Activated T-helper 1 cell treated with anti-CD3 and anti-CD28 coated beads, Interleukin-2, amount 50 U/mL, for 16 hours (primary cell): ENCODE data around the gene EFCAB6.

Source experiments
- DNase-seq, 2 donors: peaks; one replicate each; pipeline ENCODE4 v3.0.0-alpha.2; 2020; ENCODE audit warnings: low read depth in 1 of 2, low spot score in 1 of 2

The EFCAB6 gene

DNA sequence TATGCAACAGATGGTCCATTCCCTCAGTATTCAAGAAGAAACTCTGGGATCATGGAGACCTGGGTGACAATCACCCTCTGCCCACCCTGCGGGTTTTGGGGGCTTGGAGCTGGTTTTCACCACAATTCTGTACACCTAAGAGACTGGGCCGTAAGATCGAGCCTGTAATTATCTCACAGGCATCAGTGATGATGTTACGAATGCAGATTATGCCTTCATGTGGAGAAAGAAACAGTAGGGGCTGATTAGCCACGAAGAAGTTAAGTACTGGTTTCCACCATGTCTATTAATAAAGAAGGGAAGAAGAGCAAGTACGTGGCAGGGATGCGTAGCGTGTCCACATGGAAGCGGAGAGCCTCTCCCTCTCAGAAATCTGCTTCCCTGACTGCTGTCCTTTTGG lies 5.3 kb upstream of the EFCAB6 start:
- no peak for DNase-seq

DNA sequence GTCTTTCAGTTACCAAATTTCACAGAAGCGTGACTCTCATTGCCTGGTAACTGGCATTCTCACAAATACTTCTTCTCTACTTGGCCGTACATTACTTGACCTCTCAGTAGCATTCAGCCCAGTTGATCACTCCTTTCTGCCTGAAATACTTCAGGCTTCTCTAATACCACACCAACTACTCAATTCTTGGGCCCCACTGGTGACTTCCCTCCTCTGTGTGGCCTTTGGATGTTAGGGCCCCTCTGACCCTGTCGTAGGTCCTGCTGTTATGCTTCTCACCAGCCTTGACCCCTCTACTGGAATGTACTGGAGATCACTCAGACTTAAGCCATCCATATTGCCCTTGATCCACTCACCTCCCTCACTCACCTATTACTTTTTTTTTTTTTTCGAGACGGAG lies 2.2 kb upstream of the EFCAB6 start:
- no peak for DNase-seq

DNA sequence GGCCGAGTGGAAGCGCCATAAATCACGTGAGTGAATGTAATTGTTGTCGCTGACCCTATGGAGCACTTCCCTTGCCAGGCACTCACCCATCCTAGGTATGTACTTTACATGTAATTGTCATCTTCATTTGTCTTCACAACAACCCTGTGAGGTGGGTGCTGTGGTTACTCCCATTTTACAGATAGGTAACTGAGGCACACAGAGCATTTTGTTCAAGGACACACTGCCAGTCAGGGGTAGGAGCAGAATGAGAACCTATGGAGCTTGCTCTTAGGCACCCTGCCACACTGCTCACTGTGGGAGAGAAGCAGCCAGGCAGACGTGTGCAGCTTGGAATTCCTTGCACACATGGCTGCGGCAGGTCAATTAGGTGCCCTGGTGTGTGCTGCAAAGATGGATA lies 785 bp upstream of the EFCAB6 start:
- DNase-seq: no peak

DNA sequence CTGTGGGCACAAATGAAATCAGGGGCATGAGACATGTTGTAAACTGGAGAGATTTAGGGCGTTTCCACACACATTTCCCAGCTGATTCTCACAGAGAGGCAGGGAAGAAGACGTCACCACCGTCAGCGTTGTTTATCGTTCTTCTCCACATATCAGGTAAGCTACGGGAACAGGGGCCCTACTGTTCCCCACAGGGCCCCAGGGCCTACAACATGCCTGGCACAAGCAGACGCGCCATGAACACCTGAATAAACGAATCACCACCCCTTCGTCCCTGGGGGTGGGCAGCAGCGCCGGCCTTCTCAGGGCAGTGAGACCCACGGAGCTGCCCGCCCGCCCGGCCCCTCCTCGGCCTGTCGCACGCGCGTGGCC lies 342 bp downstream of the EFCAB6 start:
- no peak for DNase-seq

DNA sequence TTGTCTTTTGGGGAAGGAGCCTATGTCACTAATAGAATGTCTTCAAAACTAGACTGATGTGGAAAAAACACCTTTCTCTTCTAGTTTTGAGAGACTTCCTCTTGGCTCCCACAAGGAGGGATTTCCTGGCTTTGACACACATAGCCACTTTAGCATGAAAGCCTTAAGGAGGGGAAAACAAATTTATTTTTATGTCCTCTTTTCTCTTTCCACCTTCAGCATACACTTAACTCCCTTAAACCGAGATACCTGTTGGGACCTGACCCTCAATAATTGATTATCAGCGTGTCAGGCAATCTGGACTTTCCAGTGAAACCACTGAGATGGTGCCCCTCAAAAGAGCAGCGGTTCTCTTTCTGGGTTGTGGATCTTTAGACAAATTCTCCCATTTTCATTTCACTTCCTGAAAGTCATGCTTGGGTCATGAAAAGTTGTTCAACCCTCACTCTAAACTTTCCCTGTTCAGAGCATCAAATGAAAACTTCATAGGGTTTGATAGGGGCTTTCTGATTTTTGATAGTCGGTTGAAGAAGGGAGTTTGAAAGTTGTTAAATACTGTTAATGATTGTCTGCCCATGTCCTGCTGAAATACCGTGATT lies 9.1 kb downstream of the EFCAB6 start:
- no peak for DNase-seq

DNA sequence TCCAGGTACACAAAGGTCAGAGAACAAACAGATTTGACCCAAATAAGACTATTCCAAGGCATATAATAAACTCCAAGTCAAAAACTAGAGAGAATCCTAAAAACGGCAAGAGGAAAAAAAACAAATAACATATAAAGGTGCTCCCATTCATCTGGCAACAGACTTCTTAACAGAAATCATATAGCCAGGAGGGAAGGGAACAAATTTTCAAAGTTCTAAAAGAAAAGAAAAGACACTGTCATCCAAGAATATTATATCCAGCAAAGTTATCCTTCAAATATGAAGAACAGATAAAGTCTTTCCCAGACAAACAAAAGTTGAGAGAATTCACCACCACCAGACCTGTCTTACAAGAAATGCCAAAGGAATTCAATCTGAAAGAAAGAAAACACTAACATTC lies 11.1 kb downstream of the EFCAB6 start:
- DNase-seq: no peak

DNA sequence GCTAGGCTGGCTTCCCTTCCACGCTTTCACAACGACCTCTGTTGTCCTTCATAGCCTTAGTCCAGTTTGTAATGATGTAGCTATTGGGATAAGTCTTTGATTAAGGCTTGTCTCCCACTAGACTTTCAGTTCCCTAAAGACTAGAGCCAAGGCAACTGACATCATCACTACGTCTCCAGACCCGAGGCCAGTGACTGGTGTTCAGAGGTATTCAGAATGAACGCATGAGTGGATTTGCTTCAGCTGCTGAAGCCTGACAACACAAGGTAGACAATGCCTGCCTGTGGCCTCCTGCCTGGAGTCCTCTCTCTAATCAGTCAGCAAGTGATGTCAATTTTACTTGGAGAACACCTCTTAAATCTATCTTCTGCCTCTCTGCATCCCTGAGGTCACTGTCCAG lies 13.6 kb downstream of the EFCAB6 start:
- no peak for DNase-seq

DNA sequence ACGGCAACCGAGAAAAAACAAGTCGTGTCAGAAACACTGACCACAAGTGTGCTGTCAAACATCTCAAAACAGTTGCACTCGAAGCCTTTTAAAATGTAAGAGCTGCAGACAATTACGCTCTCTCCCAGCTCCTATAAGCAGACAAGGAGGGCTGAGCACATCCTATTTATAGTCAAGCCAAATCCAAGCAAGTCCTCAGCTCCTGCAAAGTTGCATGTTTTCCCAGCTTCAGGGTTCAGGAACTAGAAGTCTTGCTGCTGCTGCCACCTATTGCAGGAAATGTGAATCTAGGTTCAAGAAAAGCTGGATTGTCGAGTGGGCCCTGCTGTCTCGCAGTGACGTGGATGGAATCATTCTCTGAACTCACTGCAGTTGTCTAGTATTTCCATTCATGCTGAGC lies 15.5 kb downstream of the EFCAB6 start:
- DNase-seq: no peak

DNA sequence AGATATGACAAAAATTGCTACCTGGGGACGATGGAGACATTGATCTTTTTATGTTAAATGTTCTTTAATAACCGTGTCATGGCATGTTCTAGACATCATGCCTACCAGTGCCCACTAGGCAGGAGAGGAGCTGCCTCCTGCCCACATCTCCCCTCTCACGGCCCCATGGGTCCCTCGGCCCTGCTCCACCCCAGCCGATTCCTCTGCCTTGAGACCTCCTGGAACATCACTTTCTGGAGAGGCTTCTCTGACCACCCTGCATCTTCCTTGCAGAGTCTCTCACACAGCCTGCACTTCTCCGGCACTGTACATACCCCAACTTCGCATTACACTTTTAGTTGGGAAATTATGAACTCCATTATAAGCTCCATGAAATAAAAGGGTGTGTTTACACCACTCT lies 16.8 kb downstream of the EFCAB6 start:
- no peak for DNase-seq

DNA sequence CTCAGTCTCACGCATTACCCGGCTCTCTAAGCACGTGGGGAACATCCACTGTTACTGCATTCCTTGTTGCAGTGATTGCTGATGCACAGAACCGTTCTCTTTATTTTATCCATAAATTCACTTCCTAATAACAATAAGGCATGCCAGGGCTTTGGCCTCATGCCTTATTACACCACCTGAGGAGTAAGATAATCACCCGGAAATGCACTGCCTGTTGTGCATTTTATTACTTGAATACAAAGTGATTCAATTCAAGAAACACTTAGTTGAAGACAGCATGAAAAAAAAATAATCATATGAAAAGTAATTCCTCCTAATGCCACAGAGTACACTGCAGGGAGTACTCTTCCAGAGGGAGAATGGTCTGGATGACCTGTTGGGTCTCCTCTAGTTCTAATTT lies 19.2 kb downstream of the EFCAB6 start:
- DNase-seq: no peak

DNA sequence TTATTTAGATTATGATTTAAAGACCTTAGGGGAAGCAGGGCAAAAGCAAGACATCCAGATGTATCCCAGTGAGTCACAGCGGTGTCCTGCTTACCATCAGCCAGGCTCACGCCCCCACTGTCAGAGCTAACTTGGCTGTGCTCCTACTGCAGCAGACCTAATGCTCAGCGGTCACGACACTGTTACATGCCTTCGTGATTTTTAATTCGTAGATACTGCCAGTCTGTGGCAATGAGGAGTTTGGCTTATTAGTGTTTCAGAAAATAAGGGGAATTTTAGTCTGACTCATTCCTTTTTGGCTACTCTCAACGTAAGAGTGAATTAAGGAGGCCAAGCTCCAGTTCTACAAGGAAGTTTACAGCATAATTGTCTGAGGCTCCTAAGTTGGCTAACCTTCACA lies 22.7 kb downstream of the EFCAB6 start:
- DNase-seq: no peak

DNA sequence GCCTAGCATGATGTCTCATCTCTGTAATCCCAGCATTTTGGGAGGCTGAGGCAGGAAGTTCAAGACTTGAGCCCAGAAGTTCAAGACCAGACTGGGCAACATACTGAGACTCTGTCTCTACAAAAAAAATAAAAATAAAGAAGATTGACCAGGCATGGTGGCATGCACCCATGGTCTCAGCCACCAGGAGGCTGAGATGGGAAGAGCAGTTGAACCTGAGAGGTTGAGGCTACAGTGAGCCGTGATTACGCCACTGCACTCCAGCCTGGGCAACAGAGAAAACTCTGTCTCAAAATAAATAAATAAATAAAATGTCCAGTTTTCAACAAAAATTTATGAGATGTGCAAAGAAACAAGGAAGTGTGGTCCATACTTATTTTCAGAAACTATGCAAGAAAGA lies 28.3 kb downstream of the EFCAB6 start:
- no peak for DNase-seq

DNA sequence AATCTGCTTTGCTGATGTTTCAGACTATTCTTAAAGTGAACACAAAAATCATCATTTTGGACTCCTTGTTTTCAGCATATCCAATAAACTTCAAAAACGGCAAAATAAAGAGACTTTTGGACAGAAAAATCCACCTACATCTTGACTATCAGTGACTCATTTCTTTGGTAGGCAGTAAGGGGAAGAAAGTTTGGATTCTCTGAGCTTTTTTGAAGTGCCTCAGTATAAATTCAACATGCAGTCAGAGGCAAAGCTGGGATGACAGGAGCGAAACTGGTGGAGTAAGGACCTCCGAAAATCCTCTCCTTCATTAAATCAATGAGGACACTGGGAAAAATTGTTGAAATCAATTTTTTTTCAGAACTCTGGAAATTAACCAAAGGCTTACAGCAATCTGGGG lies 29.7 kb downstream of the EFCAB6 start:
- DNase-seq: no peak

DNA sequence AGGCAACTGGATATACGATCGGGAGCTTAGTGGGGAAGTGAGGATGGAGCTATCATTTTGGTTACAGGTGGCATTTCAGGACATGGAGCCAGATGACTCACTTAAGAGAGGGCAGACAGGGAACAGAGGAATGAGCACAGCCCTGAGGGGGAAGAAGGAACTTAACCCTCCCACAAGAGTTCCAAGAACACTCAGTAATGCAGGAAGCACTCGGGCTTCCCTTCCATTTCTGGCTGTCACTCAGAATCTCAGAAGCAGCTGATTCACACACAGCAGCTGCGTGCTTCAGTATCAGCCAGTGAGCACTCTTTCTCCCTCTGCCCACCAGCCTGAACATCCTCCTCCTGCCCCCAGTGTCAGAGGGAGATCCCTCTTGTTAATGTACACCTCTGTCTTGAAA lies 34.8 kb downstream of the EFCAB6 start:
- no peak for DNase-seq

DNA sequence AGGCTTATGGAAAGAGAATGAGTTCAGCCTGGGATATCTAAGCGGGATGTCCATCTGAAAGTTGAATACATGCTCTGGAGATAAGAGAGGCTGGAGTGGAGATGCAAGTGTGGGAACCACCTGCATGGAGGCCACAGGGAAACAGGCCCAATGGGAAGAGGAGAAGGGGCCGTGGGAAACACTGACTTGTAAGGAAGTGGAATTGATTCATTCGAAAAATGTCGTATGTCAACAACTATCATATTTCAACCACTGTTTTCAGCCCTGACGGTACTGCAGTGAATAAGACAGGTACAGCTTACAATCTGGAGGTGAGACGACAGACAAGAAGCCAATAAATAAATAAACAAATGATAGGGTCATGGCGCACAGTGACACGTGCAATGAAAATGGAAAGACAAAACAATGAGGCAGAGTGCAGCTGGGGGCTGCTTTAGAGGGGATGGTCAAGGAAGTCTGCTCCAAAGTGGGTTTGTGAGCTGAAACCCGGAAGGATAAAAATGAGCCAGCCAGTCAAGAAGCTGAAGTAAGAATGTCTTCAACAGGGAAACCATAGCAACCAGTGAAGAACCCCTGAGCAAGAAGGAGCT lies 35.9 kb downstream of the EFCAB6 start:
- no peak for DNase-seq

DNA sequence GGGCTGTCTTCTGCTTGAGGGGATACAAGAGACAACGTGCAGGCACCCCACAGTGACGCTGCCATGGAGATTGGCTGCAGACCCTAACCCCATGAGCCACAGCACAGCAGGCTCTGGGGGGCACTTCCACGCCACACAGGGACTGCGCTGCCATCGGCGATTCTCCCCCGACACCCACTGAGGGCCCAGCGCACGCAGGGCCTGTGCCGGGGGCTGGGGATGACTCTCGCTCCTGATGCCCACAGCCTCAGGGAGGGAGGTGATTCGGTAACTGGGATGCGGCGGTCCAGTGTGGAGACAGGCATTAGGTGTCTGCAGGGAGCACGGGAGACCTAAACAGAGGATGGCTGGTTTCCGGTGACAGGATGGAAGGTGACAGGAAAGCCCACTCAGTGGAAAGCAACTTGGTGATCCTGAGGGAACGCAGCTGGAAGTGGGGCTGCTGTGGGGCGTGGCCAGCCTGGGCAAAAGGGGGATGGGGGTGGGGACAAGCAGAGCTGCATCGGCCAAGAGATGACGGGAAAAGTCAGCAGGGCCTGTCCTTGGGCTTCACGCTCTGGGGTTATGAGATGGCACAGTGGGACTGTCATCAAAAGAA lies 37.7 kb downstream of the EFCAB6 start:
- DNase-seq: no peak

DNA sequence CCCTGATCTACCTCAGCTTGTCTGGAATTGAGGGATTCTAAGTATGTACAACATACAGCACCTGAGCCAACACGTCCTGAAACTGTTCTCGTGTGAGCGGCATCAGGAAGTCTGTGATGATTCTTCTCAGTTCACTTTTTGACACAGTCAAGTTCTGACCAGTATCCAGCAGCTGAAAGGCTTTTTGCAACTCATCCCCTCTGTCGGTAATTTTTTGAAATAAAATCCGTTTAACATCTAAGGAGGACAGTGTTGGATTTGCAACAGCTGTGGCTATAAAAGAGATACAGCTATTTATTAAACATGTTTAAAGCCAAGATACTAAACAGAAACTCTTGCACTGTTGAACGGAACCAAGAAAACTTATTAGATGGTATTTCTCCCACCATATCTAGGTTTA lies 39.3 kb downstream of the EFCAB6 start:
- DNase-seq: no peak

DNA sequence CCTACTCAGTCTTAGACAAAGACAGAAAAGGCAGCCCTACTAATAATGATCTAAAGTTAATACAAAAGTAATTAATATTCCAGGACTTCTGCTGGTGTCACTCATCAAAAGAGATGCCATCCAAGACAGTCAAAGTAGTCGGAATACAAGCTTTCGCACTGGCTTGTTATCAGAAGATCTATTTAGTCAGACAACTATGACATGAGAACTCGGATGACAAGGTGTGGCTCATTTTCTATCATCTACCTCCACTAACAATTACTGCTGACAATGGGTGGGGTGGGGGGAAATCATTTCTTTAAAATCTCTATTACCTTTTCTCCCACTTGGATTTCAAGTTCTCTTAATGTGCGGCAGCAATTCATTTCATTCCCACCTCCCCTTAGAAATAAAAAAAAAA lies 56.7 kb downstream of the EFCAB6 start:
- no peak for DNase-seq

DNA sequence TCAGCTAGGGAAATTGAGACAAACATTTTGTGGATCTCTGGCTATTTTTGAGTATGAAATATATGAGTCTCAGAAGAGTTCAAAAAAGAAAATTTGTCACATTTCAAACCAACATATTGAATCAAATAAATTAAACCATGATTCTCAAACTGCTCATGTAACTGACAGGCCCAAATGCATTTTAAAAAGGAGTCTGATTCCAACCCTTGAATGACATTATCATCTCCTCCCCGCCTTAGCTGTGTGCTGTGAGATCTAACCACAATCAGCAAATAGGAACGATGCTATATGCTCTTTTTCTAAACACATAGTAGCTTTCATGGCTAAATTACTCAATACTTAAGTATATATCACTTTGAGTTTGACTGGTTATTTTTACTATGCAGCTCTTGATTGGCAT lies 57.1 kb downstream of the EFCAB6 start:
- no peak for DNase-seq

DNA sequence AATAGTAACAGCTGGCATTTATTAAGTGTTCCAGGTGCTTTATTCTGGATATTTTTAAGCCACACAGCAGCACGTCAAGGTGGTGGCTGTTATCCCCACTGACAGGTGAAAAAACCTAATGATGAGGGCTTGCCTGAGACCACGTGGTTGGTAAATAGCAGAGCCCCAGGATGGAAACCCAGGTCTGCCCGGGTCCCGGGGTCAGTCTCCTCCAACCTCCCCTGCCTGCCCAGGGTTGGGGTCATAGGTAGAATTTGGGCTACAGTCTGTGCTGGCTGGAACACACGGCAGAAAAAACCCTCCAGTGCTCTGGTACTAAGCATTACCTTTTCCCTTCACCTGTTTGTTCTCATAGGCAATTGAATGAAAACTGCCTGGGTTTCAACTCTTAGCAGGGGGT lies 57.9 kb downstream of the EFCAB6 start:
- DNase-seq: no peak

DNA sequence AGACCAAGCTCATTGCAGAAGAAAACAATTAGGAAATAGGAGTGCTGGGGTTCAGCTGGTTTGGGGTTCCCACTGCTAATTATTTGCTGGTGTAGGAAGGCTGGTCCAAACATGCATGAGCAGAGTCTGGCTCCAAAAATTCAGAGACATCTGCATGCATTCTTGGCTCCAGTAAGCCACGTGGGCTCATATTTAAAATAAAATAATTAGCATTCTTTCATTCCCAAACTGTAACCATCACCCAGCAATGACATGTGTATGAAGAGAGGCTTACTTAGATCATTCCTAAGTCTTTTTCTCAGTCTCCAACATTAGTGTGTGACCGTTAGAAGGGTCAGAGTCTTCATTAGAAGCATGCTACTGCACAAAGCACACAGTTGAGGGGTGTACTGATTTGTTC lies 58.4 kb downstream of the EFCAB6 start:
- DNase-seq: no peak

DNA sequence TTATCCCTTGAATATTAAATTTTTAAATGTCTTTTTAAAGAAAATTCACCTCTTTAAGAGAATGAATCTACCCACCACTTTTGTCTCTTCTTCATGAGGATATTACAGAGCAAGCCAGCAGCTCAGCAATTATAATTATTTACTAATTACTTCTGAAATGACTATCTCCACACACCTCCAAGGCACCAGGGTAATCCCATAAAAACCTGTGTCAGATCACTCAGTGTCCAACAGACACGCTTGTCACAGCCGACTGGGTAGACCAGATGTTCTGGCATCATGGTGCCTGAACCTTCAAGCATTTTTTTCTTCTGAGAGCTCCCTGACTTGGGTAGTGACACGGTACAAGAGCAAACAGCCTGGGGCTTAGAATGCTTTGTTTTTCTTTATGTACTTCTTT lies 61.4 kb downstream of the EFCAB6 start:
- no peak for DNase-seq

DNA sequence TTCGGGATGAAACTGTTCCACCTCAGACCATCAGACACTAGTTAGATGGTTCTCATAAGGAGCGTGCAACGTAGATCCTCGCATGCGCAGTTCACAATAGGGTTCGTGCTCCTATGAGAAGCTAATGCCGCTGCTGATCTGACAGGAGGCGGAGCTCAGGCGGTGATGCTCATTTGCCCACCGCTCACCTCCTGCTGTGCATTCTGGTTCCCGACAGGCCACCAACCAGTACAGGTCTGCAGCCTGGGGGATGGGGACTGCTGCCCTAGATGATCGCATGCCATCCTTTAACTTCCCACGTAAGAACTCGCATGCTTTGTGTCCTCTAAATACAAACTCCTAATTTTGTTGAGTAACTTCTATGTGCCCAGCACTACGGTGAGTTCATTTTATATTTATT lies 62.6 kb downstream of the EFCAB6 start:
- DNase-seq: no peak
